Measurements from ENCODE around the gene RERE.

GRCh38 chr1:8812081-8812480, 5.4 kb downstream of the RERE start:
- TF ChIP-seq EZH2 (IDR thresholded peaks at IDR 0.05; ENCODE audit: insufficient read depth, low read length) (no peak), CTCF (IDR thresholded peaks at IDR 0.05; ENCODE audit: insufficient read depth, low read depth, low read length) (no peak)
